ENCODE measurements around the gene PRR3.

GRCh38 chr6:30555816-30556065 lies 1.4 kb upstream of the PRR3 start:
- no peak for TF ChIP-seq POLR2A (IDR thresholded peaks at IDR 0.05)
- TF ChIP-seq CTCF (IDR thresholded peaks at IDR 0.05), result no peak

Measured in gastroesophageal sphincter (tissue), 3 donors.